Epithelial cell of proximal tubule (primary cell): ENCODE data around the gene LAMA4. TPM values are rescaled to one million over a fixed set of nuclear protein-coding genes. Genes with fewer than 3 reads are reported as not detected.

Experiments
- DNase-seq: peaks from one replicate; pipeline ENCODE4 v3.0.0-alpha.2; 2011; ENCODE audit warnings: low read depth
- H3K4me3 ChIP-seq: 2 replicates; pipeline ENCODE4 v1.5.1; 2011; ENCODE audit warnings: low read depth, mild to moderate bottlenecking, low read length
- total RNA-seq: library from RNA; depleted of rRNA; stranded (reverse); fragments of >200 nt; gene quantifications from 2 replicates; pipeline ENCODE4 v1.2.3, GENCODE V29; 2015
- TF ChIP-seq, protein P1 (sequence below): conservative IDR thresholded peaks from 2 replicates; pipeline ENCODE4 v1.5.1; 2012; ENCODE audit warnings: low read depth, mild to moderate bottlenecking, low read length

LAMA4 gene
- total RNA-seq, 1 donor from 2014 or later: 8.0 TPM

DNA sequence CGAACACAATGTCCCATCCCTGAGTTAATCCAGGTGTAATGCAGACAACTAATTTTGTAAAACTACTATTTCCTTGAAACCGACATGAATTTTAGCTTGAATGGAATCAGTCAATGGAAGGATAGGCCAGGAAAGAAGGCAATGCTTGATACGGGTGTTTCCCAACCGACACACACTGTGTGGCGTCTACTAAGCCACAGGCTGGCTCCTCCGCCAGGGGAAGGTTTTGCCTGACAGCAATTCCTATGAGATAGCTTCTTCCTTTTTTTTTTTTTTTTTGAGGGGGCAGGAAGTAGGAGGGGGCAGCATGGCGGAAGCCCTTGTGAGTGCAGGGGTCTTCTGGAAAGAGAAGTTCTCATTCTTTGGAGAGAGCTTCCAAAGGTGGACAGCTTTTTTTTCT, 12.0 kb upstream of the LAMA4 start:
- TF ChIP-seq, protein P1, sequence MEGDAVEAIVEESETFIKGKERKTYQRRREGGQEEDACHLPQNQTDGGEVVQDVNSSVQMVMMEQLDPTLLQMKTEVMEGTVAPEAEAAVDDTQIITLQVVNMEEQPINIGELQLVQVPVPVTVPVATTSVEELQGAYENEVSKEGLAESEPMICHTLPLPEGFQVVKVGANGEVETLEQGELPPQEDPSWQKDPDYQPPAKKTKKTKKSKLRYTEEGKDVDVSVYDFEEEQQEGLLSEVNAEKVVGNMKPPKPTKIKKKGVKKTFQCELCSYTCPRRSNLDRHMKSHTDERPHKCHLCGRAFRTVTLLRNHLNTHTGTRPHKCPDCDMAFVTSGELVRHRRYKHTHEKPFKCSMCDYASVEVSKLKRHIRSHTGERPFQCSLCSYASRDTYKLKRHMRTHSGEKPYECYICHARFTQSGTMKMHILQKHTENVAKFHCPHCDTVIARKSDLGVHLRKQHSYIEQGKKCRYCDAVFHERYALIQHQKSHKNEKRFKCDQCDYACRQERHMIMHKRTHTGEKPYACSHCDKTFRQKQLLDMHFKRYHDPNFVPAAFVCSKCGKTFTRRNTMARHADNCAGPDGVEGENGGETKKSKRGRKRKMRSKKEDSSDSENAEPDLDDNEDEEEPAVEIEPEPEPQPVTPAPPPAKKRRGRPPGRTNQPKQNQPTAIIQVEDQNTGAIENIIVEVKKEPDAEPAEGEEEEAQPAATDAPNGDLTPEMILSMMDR: no peak

DNA sequence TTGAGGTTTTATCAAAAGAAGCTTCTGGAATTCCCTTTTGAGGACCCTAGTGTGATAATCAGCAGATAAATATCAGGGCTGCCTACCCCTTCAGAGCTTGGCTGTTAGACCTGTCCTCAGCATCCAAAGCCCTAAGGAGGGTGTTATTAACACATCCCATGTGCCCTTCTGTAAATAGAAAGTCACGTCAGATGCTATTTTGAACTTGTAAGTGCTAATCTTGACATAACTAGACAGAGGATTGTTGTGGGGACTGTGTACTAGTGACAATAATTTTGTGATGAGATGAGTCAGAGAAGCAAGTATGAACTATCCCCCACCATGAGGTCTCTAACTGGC, 4.9 kb upstream of the LAMA4 start:
- DNase-seq: no peak
- H3K4me3 ChIP-seq: no peak overlapping the region
- TF ChIP-seq, protein P1: no peak

More for the DNA sequence above, 12.0 kb upstream of the LAMA4 start:
- no peak overlapping the region for H3K4me3 ChIP-seq
- no peak for DNase-seq

DNA sequence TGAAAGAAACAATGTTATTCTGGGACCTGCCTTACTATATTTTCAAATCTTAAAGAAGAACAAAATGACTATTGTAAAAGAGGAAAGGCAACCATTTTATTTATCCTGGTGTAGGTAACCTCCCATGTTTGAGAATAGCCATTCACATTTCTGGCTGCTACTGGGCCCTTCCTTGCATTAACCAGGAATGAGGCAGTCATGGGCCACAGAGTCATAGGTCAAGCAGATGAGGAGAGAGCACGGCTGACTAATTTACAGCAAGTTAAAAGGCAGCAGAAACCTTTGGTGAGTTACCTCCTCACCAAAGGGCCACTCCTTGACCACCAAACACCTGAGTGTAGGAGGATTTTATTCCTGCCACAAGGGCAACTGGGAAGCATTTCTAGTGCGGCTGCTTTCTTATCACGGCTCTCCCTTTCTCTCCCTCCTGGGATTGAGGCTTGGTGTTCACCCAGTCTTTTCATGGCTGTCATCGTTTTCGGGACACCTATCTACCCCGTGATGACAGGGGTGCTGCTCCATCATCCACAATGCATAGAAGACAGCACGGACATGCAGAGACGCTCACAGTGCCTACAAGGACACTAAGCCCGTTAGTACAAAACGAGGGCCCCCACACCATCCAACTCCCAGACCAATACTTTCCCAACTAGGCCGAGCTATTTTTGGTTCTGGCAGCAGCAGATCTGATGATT, 4.4 kb upstream of the LAMA4 start:
- H3K4me3 ChIP-seq: no peak overlapping the region
- TF ChIP-seq, protein P1: no peak
- DNase-seq: no peak

DNA sequence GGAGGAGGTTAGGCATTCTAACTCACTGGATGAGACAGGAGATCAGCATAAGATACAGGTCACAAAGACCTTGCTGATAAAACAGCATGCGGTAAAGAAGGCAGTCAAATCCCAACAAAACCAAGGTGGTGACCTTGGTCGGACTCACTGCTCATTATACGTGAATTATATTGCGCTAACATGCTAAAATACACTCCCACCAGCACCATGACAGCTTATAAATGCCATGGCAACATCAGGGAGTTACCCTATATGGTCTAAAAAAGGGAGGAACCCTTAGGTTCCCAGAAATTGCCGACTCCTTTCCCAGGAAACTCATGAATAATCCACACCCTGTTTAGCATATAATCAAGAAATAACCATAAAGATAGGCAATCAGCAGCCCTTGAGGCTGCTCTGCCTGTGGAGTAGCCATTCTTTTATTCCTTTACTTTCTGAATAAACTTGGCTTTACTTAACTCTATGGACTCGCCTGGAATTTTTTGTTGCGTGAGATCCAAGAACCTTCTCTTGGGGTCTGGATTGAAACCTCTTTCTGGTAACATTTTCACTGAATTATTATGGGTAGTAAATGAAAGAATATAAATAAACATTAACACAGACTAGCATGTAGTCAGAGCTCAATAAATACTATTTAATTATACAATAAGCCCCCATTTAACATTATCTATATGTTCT, 3.0 kb upstream of the LAMA4 start:
- no peak overlapping the region for H3K4me3 ChIP-seq
- TF ChIP-seq, protein P1: no peak
- no peak for DNase-seq

DNA sequence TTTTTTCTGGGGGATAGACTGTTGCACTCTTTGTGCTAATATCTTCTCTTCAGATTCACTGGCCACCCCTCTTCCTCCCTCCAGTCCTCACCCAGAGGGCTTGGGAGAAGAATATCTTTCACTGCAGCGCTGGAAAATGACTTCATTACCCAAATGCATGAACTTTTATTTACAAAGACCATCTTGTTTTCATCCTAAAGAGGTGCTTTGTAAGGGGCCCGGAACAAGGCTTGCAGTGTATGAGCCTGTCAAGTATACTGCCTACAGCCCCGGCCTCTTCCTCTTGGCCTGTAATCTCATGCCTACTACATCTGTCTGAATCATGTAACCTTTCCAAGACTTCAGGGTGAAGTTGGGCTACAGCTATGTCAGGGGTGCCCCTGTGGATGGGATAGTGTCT, 554 bp upstream of the LAMA4 start:
- TF ChIP-seq, protein P1: no peak
- no peak for DNase-seq
- peak overlapping the region; percentile 85 for H3K4me3 ChIP-seq

DNA sequence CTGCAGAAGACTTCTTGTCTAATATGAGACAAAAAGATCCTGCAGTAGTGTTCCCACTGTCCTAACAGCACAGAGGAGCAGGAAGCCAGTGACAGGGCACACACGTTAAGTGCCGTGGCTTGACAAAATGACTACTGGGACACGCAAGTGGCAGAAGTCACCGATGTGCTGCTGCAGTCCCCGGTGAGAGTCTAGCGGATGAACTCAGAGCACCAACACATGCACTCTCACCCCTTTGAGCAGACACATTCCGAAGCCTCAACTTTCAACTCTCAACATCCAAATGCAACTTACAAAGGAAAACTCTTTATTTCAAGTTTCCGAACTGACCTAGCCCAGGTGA, 898 bp downstream of the LAMA4 start:
- peak overlapping the region; percentile 85 for H3K4me3 ChIP-seq
- no peak for DNase-seq
- TF ChIP-seq, protein P1: no peak
